Measurements from ENCODE around the gene RNF217. TPM values are rescaled to one million over a fixed set of nuclear protein-coding genes. Genes with fewer than 3 reads are reported as not detected.
A peak's percentile ranks its signal among the peaks of the same experiment; 100 is the strongest.

The RNF217 gene
- total and polyA plus RNA-seq, 4 donors, result 8.1 to 23.9 (median 16.5) TPM

- H3K4me3 ChIP-seq (ENCODE audit: low read depth, low read length), result no peak overlapping the region
- no peak for DNase-seq (ENCODE audit: low read depth in 4 of 6, low spot score in 6 of 6)
- no peaks in the 10 kb centered on the region for H3K27me3 ChIP-seq (ENCODE audit: control insufficient read depth, insufficient read depth, low read length)
- no peaks in the 10 kb centered on the region for H3K4me1 ChIP-seq (ENCODE audit: control insufficient read depth, insufficient read depth, low read length)
- H3K9me3 ChIP-seq (ENCODE audit: control insufficient read depth, insufficient read depth, low read length), result no peaks in the 10 kb centered on the region
- whole genome bisulfite sequencing (ENCODE audit: insufficient coverage), result 92% methylated on average over 5 of the region's 5 CpGs
- peaks cover 2% of the 10 kb centered on the region for H3K36me3 ChIP-seq (ENCODE audit: control insufficient read depth, insufficient read depth, low read length)
- H3K27ac ChIP-seq (ENCODE audit: low read depth, low read length), result no peak overlapping the region
Observed at GRCh38 chr6:124970243-124970642, 8.0 kb downstream of the RNF217 start.

DNA sequence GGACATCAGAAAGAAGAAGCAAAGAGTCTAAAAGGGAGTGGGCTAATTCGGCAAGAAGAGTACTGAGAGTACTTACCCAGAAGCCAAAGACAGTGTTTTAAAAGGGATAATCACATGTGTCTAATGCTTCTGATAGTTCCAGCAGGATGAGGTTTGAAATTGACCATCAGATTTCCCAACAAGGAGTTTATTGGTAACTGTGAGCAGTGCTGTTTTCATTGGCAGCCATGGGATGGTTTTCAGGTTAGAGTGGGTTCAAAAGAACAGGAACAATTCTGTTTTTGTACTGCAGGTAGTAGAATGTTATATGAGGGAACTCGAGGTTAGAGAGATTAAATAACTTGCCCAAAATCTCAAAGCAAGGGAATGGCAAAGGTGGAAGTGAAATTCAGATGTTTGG, 8.5 kb downstream of the RNF217 start:
- Histone ChIP-seq H3K27me3 (ENCODE audit: control insufficient read depth, insufficient read depth, low read length) (no peaks in the 10 kb centered on the region), H3K4me3 (ENCODE audit: low read depth, low read length) (no peak overlapping the region), H3K36me3 (ENCODE audit: control insufficient read depth, insufficient read depth, low read length) (peaks cover 2% of the 10 kb centered on the region), H3K4me1 (ENCODE audit: control insufficient read depth, insufficient read depth, low read length) (no peaks in the 10 kb centered on the region), H3K27ac (ENCODE audit: low read depth, low read length) (no peak overlapping the region), H3K9me3 (ENCODE audit: control insufficient read depth, insufficient read depth, low read length) (no peaks in the 10 kb centered on the region)
- WGBS (ENCODE audit: insufficient coverage), result 100% methylated on average over 1 of the region's 2 CpGs
- no peak for DNase-seq (ENCODE audit: low read depth in 4 of 6, low spot score in 6 of 6)

DNA sequence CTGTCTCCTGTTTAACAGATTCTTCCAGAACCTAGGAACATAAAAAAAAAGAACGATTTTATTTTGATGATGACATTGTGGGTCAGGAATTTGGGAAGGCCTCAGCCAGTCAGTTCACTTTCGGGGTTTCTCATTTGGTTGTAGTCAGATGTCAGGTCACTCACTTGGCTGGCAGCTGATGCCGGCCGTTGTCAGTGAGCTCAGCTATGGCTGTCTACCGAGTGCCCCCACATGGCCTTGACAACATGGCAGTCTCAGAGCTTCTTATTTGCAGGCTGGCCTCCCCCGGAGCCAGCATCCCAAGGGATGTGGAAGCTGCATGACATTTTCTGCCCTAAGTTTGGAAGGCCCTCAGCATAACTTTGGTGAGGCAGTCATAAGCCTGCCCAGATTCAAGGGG, 11.5 kb downstream of the RNF217 start:
- Histone ChIP-seq H3K27me3 (ENCODE audit: control insufficient read depth, insufficient read depth, low read length) (no peaks in the 10 kb centered on the region), H3K36me3 (ENCODE audit: control insufficient read depth, insufficient read depth, low read length) (peaks cover 9% of the 10 kb centered on the region), H3K27ac (ENCODE audit: low read depth, low read length) (no peak overlapping the region), H3K9me3 (ENCODE audit: control insufficient read depth, insufficient read depth, low read length) (peaks cover 7% of the 10 kb centered on the region), H3K4me3 (ENCODE audit: low read depth, low read length) (no peak overlapping the region), H3K4me1 (ENCODE audit: control insufficient read depth, insufficient read depth, low read length) (no peaks in the 10 kb centered on the region)
- no peak for DNase-seq (ENCODE audit: low read depth in 4 of 6, low spot score in 6 of 6)
- WGBS (ENCODE audit: insufficient coverage), result 93% methylated on average over 6 of the region's 6 CpGs

DNA sequence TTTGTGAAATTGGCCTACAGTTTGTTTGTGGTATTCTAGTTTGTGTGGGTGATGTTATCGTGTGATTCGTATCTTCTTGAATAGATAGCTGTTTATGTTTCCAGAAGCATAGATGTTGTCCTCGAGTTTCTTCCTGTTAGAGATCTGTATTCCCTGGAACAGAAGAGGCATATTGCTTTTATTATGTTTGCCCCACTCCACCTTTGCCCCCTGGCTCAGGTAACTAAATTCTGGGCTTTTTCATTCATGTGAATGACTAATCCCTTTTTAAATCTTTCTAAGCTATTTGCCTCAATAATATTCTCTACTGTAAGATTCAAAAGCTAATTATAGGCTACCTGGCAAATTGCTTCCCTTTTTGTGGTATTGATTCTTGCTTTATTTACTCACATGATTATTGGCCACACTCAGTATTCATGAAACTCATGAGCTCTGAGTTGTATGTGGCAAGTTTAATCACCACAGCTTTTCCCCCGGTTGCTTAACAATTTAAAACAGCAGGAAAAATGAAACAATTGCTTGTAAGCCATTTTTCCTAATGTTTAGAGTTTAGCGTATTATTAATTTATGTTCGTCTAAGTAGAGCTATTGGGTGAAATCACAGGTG, 12.6 kb downstream of the RNF217 start:
- whole genome bisulfite sequencing (ENCODE audit: insufficient coverage), result 89% methylated on average over 3 of the region's 6 CpGs
- peaks cover 12% of the 10 kb centered on the region for H3K9me3 ChIP-seq (ENCODE audit: control insufficient read depth, insufficient read depth, low read length)
- no peaks in the 10 kb centered on the region for H3K4me1 ChIP-seq (ENCODE audit: control insufficient read depth, insufficient read depth, low read length)
- peaks cover 9% of the 10 kb centered on the region for H3K36me3 ChIP-seq (ENCODE audit: control insufficient read depth, insufficient read depth, low read length)
- DNase-seq (ENCODE audit: low read depth in 4 of 6, low spot score in 6 of 6), result no peak
- H3K27me3 ChIP-seq (ENCODE audit: control insufficient read depth, insufficient read depth, low read length), result no peaks in the 10 kb centered on the region
- no peak overlapping the region for H3K27ac ChIP-seq (ENCODE audit: low read depth, low read length)
- no peak overlapping the region for H3K4me3 ChIP-seq (ENCODE audit: low read depth, low read length)

GRCh38 chr6:124977067-124977908, 15.1 kb downstream of the RNF217 start:
- Histone ChIP-seq H3K27me3 (ENCODE audit: control insufficient read depth, insufficient read depth, low read length) (no peaks in the 10 kb centered on the region), H3K9me3 (ENCODE audit: control insufficient read depth, insufficient read depth, low read length) (peaks cover 12% of the 10 kb centered on the region), H3K4me1 (ENCODE audit: control insufficient read depth, insufficient read depth, low read length) (no peaks in the 10 kb centered on the region), H3K27ac (ENCODE audit: low read depth, low read length) (no peak overlapping the region), H3K4me3 (ENCODE audit: low read depth, low read length) (no peak overlapping the region), H3K36me3 (ENCODE audit: control insufficient read depth, insufficient read depth, low read length) (peaks cover 6% of the 10 kb centered on the region)
- DNase-seq (ENCODE audit: low read depth in 4 of 6, low spot score in 6 of 6), result peak in 1 of 6 donors; percentile 19
- WGBS (ENCODE audit: insufficient coverage), result no CpG with 5 or more reads among the region's 1 CpG

- H3K27ac ChIP-seq (ENCODE audit: low read depth, low read length), result no peak overlapping the region
- WGBS (ENCODE audit: insufficient coverage), result 98% methylated on average over 8 of the region's 10 CpGs
- no peak for DNase-seq (ENCODE audit: low read depth in 4 of 6, low spot score in 6 of 6)
Observed at GRCh38 chr6:124978451-124979293, 16.4 kb downstream of the RNF217 start.

GRCh38 chr6:124979294-124979678, 17.0 kb downstream of the RNF217 start:
- Histone ChIP-seq H3K4me3 (ENCODE audit: low read depth, low read length) (no peak overlapping the region), H3K27ac (ENCODE audit: low read depth, low read length) (no peak overlapping the region), H3K4me1 (ENCODE audit: control insufficient read depth, insufficient read depth, low read length) (no peaks in the 10 kb centered on the region), H3K27me3 (ENCODE audit: control insufficient read depth, insufficient read depth, low read length) (no peaks in the 10 kb centered on the region), H3K36me3 (ENCODE audit: control insufficient read depth, insufficient read depth, low read length) (peaks cover 6% of the 10 kb centered on the region), H3K9me3 (ENCODE audit: control insufficient read depth, insufficient read depth, low read length) (peaks cover 12% of the 10 kb centered on the region)
- no peak for DNase-seq (ENCODE audit: low read depth in 4 of 6, low spot score in 6 of 6)
- WGBS (ENCODE audit: insufficient coverage), result 97% methylated on average over 4 of the region's 4 CpGs

More at GRCh38 chr6:124978451-124979293, 16.4 kb downstream of the RNF217 start:
- peaks cover 12% of the 10 kb centered on the region for H3K9me3 ChIP-seq (ENCODE audit: control insufficient read depth, insufficient read depth, low read length)
- no peak overlapping the region for H3K4me3 ChIP-seq (ENCODE audit: low read depth, low read length)
- H3K4me1 ChIP-seq (ENCODE audit: control insufficient read depth, insufficient read depth, low read length), result no peaks in the 10 kb centered on the region
- peaks cover 6% of the 10 kb centered on the region for H3K36me3 ChIP-seq (ENCODE audit: control insufficient read depth, insufficient read depth, low read length)
- no peaks in the 10 kb centered on the region for H3K27me3 ChIP-seq (ENCODE audit: control insufficient read depth, insufficient read depth, low read length)

- H3K27me3 ChIP-seq (ENCODE audit: control insufficient read depth, insufficient read depth, low read length), result no peaks in the 10 kb centered on the region
- no peak overlapping the region for H3K4me3 ChIP-seq (ENCODE audit: low read depth, low read length)
- peaks cover 6% of the 10 kb centered on the region for H3K36me3 ChIP-seq (ENCODE audit: control insufficient read depth, insufficient read depth, low read length)
- H3K4me1 ChIP-seq (ENCODE audit: control insufficient read depth, insufficient read depth, low read length), result no peaks in the 10 kb centered on the region
- H3K27ac ChIP-seq (ENCODE audit: low read depth, low read length), result no peak overlapping the region
- DNase-seq (ENCODE audit: low read depth in 4 of 6, low spot score in 6 of 6), result peak in 1 of 6 donors; percentile 14
- H3K9me3 ChIP-seq (ENCODE audit: control insufficient read depth, insufficient read depth, low read length), result peaks cover 12% of the 10 kb centered on the region
Observed at GRCh38 chr6:124982669-124983068, 20.4 kb downstream of the RNF217 start.

DNA sequence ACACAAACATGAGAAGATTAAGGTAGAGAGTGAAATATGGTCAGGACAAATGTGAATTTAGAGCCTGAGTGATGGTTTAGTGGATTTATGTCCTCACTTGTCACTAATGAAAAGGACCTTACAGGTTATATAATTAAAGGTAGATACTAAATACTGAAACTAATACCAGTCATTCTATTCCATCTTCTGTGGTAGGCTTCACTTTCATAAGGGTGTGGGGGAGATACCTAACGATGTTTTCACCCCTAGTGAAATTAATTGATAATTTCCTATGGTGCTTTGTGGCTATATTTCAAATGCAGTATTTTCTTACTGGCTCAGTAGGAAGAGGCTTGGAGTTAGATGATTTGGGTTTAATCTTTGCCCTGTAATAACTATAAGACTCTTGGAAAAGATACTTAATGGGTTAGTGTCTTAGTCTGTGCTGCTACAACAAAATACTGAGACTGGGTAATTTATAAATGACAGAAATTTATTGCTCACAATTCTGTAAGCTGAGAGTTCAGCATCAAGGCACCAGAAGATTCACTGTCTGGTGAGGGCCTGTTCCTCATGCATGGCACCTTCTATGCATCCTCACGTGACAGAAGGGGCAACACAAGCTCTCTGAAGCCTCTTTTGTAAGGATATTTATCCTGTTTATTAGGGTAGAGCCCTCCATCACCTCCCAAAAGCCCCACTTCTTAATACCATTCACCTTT, 21.3 kb downstream of the RNF217 start:
- Histone ChIP-seq H3K27ac (ENCODE audit: low read depth, low read length) (no peak overlapping the region), H3K9me3 (ENCODE audit: control insufficient read depth, insufficient read depth, low read length) (peaks cover 7% of the 10 kb centered on the region), H3K4me3 (ENCODE audit: low read depth, low read length) (no peak overlapping the region), H3K36me3 (ENCODE audit: control insufficient read depth, insufficient read depth, low read length) (peaks cover under 1% of the 10 kb centered on the region), H3K4me1 (ENCODE audit: control insufficient read depth, insufficient read depth, low read length) (no peaks in the 10 kb centered on the region), H3K27me3 (ENCODE audit: control insufficient read depth, insufficient read depth, low read length) (no peaks in the 10 kb centered on the region)
- no peak for DNase-seq (ENCODE audit: low read depth in 4 of 6, low spot score in 6 of 6)
- WGBS (ENCODE audit: insufficient coverage), result no CpG with 5 or more reads among the region's 2 CpGs

All from spinal cord (tissue), 10 donors.